ENCODE data around the gene PLD6. TPM values are rescaled to one million over a fixed set of nuclear protein-coding genes. Genes with fewer than 3 reads are reported as not detected.
"Not testable (repeated sequence)": the region's sequence is repeated elsewhere in the genome, so short reads cannot be mapped to it uniquely, and the experiment has no call there.

Gene PLD6
- total RNA-seq, 4 donors from 2014 or later: 3.3 to 9.1 (median 5.2) TPM

DNA sequence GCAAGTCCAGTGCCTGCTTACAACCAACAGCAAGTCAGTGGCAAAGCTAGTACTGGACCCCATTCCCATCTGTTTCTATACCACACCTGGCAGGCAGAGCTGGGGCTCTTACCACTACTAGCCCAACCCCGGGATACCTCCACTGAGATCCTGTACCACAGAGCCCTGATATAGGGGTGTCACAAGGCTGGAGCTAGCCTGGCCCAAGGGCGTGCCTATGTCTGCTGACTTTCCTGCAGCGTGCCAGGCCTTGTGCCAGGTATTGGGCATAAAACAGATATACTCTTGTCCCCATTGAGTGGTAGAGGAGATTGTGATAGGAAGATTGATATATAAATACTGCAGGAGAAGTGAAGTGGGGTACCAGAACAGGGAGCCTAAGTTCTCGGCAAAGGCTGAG, 44.4 kb downstream of the PLD6 start:
- H3K4me1 ChIP-seq: peaks cover 3% of the 10 kb centered on the region
- TF ChIP-seq, protein P1, sequence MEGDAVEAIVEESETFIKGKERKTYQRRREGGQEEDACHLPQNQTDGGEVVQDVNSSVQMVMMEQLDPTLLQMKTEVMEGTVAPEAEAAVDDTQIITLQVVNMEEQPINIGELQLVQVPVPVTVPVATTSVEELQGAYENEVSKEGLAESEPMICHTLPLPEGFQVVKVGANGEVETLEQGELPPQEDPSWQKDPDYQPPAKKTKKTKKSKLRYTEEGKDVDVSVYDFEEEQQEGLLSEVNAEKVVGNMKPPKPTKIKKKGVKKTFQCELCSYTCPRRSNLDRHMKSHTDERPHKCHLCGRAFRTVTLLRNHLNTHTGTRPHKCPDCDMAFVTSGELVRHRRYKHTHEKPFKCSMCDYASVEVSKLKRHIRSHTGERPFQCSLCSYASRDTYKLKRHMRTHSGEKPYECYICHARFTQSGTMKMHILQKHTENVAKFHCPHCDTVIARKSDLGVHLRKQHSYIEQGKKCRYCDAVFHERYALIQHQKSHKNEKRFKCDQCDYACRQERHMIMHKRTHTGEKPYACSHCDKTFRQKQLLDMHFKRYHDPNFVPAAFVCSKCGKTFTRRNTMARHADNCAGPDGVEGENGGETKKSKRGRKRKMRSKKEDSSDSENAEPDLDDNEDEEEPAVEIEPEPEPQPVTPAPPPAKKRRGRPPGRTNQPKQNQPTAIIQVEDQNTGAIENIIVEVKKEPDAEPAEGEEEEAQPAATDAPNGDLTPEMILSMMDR (IDR thresholded peaks at IDR 0.05): no peak
- no peak for TF ChIP-seq POLR2AphosphoS5 (IDR thresholded peaks at IDR 0.05)
- TF ChIP-seq POLR2A (IDR thresholded peaks at IDR 0.05): no peak
- no peak for TF ChIP-seq EP300 (IDR thresholded peaks at IDR 0.05)
- WGBS: 92% methylated on average over 4 of the region's 4 CpGs
- no peaks in the 10 kb centered on the region for H3K27me3 ChIP-seq
- H3K36me3 ChIP-seq: peaks cover 100% of the 10 kb centered on the region
- DNase-seq (ENCODE audit: low spot score in 2 of 2): no peak
- no peak overlapping the region for H3K27ac ChIP-seq
- no peak overlapping the region for H3K4me3 ChIP-seq
- no peaks in the 10 kb centered on the region for H3K9me3 ChIP-seq

DNA sequence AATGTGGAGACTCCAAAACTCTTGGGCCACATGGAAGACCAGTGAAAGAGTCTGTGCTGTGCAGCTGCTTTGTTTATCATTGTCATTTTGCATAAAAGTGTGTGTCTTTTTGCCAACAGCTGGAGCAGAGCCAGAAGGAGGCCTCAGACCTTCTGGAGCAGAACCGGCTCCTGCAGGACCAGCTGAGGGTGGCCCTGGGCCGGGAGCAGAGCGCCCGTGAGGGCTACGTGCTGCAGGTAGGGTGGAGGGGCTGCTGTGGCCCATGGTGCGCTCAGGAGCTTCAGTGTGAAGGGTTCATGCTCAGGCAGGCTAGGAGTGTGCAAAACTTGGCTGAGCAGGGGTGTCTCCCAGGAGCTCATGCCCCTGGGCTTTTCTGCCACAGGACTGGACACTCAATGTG, 45.0 kb downstream of the PLD6 start:
- Histone ChIP-seq H3K4me1 (peaks cover 9% of the 10 kb centered on the region), H3K36me3 (peaks cover 100% of the 10 kb centered on the region), H3K27ac (no peak overlapping the region), H3K4me3 (no peak overlapping the region), H3K9me3 (no peaks in the 10 kb centered on the region), H3K27me3 (no peaks in the 10 kb centered on the region)
- TF ChIP-seq POLR2A (IDR thresholded peaks at IDR 0.05) (no peak), POLR2AphosphoS5 (IDR thresholded peaks at IDR 0.05) (no peak), EP300 (IDR thresholded peaks at IDR 0.05) (no peak)
- WGBS: 100% methylated on average over 1 of the region's 6 CpGs
- DNase-seq (ENCODE audit: low spot score in 2 of 2): no peak

DNA sequence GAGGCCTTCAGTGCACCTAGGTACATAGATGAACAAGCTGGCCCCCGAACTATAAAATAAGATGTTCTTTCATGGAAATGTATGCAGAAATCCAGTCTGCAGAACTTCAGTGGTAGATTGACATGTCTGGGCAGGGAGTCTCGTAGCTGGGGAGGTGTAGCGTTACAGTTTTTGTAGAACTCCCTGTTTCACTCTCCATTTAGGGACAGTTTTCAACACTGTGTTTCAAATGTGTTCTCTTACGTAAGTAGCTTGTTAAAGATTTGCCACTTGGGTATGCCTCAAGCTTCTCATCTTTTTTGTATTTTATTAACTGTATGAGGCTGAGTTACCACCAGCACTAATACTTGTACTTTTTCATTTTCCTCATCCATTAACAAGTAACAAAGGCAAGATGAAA, 46.6 kb downstream of the PLD6 start:
- no peaks in the 10 kb centered on the region for H3K27me3 ChIP-seq
- WGBS: 84% methylated on average over 4 of the region's 4 CpGs
- TF ChIP-seq POLR2AphosphoS5 (IDR thresholded peaks at IDR 0.05) (no peak), POLR2A (IDR thresholded peaks at IDR 0.05) (no peak), EP300 (IDR thresholded peaks at IDR 0.05) (no peak)
- TF ChIP-seq, protein P1 (IDR thresholded peaks at IDR 0.05): no peak
- H3K36me3 ChIP-seq: peaks cover 100% of the 10 kb centered on the region
- H3K27ac ChIP-seq: no peak overlapping the region
- no peaks in the 10 kb centered on the region for H3K9me3 ChIP-seq
- no peak overlapping the region for H3K4me3 ChIP-seq
- no peak for DNase-seq (ENCODE audit: low spot score in 2 of 2)
- H3K4me1 ChIP-seq: peaks cover 18% of the 10 kb centered on the region

DNA sequence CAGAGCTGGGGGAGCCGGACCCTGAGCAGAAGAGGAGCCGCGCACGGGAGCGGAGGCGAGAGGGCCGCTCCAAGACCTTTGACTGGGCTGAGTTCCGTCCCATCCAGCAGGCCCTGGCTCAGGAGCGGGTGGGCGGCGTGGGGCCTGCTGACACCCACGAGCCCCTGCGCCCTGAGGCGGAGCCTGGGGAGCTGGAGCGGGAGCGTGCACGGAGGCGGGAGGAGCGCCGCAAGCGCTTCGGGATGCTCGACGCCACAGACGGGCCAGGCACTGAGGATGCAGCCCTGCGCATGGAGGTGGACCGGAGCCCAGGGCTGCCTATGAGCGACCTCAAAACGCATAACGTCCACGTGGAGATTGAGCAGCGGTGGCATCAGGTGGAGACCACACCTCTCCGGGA, 47.6 kb downstream of the PLD6 start:
- H3K27me3 ChIP-seq; H3K4me3 ChIP-seq; H3K9me3 ChIP-seq; H3K27ac ChIP-seq; DNase-seq (ENCODE audit: low spot score in 2 of 2): not testable (repeated sequence)
- Histone ChIP-seq H3K4me1 (peaks cover 18% of the 10 kb centered on the region), H3K36me3 (peaks cover 100% of the 10 kb centered on the region)
- 87% methylated on average over 19 of the region's 33 CpGs for WGBS

DNA sequence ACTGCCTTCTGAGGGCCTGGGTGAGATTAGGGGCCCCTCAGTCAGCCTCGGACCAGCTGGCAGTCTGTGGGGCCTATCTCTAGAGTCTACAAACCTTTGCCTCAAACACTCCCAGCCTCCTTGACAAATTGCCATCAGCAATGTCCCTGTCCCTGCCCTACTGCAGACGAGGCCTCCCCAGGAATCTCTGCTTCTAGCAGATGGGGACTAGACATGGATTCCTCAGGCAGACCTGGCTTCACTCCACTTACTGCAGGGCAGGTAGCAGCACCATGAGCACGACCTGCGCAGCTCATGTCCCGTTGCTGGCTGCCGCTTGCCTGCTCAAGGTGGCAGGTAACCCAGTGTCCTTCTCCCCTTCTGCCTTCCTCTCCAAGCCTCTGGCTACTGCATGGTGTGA, 49.1 kb downstream of the PLD6 start:
- DNase-seq (ENCODE audit: low spot score in 2 of 2): no peak
- Histone ChIP-seq H3K36me3 (peaks cover 95% of the 10 kb centered on the region), H3K4me3 (no peak overlapping the region), H3K27ac (no peak overlapping the region), H3K9me3 (no peaks in the 10 kb centered on the region), H3K27me3 (no peaks in the 10 kb centered on the region), H3K4me1 (peaks cover 31% of the 10 kb centered on the region)
- WGBS: 73% methylated on average over 5 of the region's 6 CpGs
- TF ChIP-seq POLR2AphosphoS5 (IDR thresholded peaks at IDR 0.05) (no peak), EP300 (IDR thresholded peaks at IDR 0.05) (no peak), POLR2A (IDR thresholded peaks at IDR 0.05) (no peak)
- TF ChIP-seq, protein P1 (IDR thresholded peaks at IDR 0.05): no peak

DNA sequence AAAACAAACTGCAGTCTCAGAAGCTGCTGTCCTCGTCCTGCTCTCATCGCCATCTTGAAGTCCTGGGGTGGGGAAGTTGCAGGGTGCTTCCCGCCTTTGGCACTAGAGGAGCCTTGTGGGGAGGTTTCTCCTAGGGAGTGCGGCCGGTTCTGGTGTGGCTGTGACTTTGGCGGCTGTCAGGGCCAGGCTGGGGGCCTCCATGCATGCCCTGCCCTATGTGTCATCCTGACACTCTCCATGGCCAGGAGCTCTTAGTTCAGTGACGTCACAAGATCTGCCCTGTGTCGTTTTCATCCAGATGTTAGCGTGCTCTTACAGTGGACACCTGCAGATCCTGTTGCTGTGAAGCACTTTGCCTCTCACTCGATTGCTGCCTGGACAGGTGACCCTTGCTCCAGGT, 49.6 kb downstream of the PLD6 start:
- H3K4me1 ChIP-seq: peaks cover 37% of the 10 kb centered on the region
- TF ChIP-seq POLR2A (IDR thresholded peaks at IDR 0.05): no peak
- TF ChIP-seq, protein P1 (IDR thresholded peaks at IDR 0.05): no peak
- TF ChIP-seq EP300 (IDR thresholded peaks at IDR 0.05): no peak
- TF ChIP-seq POLR2AphosphoS5 (IDR thresholded peaks at IDR 0.05): no peak
- H3K4me3 ChIP-seq: no peak overlapping the region
- no peaks in the 10 kb centered on the region for H3K27me3 ChIP-seq
- H3K36me3 ChIP-seq: peaks cover 89% of the 10 kb centered on the region
- no peaks in the 10 kb centered on the region for H3K9me3 ChIP-seq
- no peak for DNase-seq (ENCODE audit: low spot score in 2 of 2)
- WGBS: 36% methylated on average over 10 of the region's 10 CpGs
- H3K27ac ChIP-seq: peak overlapping the region; percentile 5
